Measurements from ENCODE around the gene JAK3.
A peak's percentile ranks its signal among the peaks of the same experiment; 100 is the strongest.

The JAK3 gene

DNA sequence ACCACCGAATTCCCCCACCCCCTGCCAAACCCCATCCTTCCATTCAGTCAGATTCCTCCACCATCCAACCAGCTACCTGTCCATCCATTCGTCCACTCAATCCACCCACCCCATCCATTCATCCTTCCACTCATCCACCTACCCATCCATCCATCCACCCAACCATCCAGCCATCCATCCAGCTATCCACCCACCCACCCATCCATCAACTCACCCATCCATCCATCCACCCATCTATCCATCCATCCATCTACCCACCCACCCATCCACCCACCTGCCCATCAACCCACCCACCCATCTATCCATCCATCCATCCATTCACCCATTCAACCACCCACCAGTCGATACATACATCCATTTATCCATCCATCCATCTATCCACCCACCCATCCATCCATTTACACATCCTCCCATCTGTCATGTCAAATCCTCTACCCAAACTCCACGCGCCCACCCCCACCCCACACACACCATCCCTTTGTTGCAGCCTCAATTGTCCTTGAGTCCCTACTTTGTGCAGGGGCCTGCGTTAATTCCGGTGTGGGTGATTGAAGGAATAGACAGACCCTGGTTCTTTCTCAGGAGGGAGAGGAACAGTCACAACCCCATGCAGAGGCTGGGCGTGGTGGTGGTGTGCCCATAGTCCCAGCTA is 18.7 kb upstream of the JAK3 start:
- DNase-seq (ENCODE audit: low read depth in 1 of 2, low spot score in 1 of 2) = no peak

- no peak for DNase-seq (ENCODE audit: low read depth in 1 of 2, low spot score in 1 of 2)
Observed at GRCh38 chr19:17865364-17866311, 17.9 kb upstream of the JAK3 start.

GRCh38 chr19:17863520-17864182 is 15.9 kb upstream of the JAK3 start:
- no peak for DNase-seq (ENCODE audit: low read depth in 1 of 2, low spot score in 1 of 2)

DNA sequence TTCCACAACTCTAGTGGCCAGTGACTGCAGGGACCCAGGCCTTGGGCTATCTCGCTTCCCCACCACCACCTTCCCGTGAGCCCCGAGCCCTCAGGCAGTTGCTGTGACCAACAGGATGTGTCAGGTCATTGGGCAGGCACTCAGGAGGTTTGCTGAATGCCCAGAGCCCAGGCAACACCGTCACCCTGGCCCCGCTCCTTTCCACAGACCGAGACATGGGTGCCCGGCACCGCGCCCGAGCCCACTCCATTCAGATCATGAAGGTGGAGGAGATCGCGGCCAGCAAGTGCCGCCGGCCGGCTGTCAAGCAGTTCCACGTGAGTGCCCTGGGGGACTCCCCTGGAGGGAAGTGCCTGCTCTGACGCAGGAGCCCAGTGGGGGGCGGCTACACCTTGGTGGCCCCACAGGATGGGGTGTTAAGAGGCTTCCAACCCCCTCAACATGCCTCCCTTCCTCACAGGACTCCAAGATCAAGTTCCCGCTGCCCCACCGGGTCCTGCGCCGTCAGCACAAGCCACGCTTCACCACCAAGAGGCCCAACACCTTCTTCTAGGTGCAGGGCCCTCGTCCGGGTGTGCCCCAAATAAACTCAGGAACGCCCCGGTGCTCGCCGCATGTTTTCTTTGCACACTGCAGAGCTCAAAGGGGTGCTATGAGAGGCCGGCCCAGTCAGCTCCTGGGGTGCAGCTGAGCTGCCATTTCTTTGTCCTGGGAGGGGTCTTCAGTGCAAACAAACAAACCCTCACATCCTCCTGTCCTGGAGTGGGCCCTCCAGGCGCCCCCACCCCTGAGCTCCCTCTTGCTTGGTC is 15.1 kb upstream of the JAK3 start:
- DNase-seq (ENCODE audit: low read depth in 1 of 2, low spot score in 1 of 2) = no peak

- DNase-seq (ENCODE audit: low read depth in 1 of 2, low spot score in 1 of 2) = no peak
Observed at GRCh38 chr19:17861542-17862402, 14.0 kb upstream of the JAK3 start.

- no peak for DNase-seq (ENCODE audit: low read depth in 1 of 2, low spot score in 1 of 2)
Observed at GRCh38 chr19:17860993-17861360, 13.2 kb upstream of the JAK3 start.

DNA sequence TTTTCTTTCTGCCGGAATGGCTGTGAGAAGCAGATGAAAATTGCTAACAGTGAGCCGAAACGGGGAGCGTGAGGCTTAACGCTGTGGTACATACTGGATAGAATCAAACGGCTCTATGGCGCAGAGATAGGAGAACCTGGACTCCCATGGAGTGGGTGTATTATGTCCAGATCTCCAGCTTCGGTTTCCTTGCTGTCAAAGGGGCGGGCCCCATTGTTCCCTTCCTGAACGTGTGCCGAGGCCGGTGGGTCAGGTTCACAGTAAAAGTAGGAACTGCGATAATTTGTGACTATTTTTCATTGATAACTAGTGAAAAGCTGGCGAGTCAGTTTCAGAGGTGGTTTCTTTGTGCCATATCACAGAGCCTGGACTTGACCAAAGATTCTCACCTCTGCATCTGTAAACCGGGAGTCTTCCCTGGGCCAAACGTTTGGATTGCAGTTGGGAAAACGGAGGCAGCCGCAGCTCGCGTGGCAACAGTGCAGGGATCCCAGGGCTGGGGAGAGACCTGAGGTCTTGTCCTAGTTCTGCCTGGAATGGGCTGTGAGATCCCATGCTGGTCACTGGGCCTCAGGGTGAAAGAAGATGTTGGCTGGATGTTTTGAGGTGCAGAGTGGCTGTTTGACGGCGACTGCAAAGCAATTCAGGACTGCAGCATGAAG is 12.7 kb upstream of the JAK3 start:
- DNase-seq (ENCODE audit: low read depth in 1 of 2, low spot score in 1 of 2) = no peak

DNA sequence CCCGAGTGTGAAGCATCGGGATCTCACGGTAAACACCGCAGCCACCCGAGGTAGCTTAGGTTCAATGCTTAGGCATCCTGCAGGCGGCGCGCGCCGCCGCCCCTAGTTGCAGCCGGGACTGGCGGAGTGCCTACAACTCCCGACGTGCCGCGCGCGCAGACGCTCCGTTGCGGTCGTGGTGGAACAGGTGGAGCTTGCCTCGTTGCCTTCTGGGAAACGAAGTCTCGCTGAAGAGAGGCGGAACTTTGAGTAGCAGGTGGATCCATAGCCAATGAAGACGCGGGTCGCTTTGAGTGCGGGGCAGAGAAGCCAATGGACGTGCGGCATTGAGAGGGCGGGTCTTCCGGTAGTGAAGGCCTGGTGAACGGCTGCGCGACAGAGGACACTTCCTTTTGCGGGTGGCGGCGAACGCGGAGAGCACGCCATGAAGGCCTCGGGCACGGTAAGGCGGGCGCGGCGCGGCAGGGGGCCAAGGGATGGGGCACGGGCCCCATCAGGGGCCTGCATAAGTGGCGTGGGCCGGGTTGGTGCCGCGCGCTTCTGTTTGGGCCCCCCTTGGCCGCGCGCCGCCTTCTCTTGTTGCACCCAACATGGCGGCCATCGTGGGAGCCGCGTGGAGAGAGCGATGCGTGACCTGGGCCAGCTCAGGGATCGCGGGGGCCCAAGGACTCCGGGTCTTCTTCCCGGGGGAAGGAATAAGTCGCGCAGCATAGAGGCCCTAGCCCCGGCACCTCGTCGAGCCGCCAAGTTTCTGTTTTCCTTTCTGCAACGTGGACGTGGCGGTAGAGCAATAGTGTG is 11.9 kb upstream of the JAK3 start, which contains the start of gene RPL18A:
Gene RPL18A, plus strand, starts transcription at position 378 of the 798 bp plus-strand sequence. Its CDS starts 47 bp downstream, at position 425.
- peak; percentile 93 to 99 for DNase-seq (ENCODE audit: low read depth in 1 of 2, low spot score in 1 of 2)

DNA sequence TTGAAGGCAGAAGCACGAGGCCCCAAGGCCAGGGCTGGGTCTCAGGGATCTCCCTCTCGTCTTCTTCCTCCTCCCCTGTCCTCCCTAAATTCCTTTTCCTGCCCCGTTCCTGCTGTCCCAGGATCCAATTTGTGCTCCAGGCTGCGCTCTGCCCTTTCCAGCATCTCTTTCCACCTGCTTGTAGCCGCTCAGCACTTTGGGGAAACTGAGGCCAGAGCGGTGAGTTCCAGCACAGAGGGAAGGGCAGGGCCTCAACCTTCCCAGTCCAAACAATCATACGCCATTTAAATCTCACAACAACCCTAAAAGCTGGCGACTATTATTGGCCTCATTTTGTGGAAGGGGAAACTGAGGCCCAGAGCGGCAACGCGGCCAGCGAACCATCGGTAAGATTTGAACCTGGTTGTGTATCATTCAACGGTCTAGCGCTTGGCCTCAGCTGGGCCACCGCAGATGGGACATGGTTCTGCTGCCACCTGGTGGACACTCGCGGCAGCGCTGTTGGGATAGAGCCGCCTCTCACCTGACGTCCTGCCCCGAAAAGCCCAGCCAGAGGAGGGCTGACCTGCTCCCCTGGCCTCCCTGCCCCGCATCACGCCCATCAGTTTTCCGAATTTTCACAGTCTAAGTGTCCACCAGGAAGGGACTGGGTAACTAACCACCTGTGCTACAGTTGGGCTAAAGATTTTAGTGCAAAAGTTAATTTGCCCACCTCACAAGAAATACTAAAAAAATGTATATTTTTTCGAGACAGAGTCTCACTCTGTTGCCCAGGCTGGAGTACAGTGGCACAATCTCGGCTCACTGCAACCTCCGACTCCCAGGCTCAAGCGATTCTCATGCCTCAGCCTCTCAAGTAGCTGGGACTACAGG is 7.7 kb upstream of the JAK3 start:
- peak; percentile 91 to 96 for DNase-seq (ENCODE audit: low read depth in 1 of 2, low spot score in 1 of 2)

GRCh38 chr19:17854061-17854460 is 6.3 kb upstream of the JAK3 start:
- DNase-seq (ENCODE audit: low read depth in 1 of 2, low spot score in 1 of 2) = no peak

DNA sequence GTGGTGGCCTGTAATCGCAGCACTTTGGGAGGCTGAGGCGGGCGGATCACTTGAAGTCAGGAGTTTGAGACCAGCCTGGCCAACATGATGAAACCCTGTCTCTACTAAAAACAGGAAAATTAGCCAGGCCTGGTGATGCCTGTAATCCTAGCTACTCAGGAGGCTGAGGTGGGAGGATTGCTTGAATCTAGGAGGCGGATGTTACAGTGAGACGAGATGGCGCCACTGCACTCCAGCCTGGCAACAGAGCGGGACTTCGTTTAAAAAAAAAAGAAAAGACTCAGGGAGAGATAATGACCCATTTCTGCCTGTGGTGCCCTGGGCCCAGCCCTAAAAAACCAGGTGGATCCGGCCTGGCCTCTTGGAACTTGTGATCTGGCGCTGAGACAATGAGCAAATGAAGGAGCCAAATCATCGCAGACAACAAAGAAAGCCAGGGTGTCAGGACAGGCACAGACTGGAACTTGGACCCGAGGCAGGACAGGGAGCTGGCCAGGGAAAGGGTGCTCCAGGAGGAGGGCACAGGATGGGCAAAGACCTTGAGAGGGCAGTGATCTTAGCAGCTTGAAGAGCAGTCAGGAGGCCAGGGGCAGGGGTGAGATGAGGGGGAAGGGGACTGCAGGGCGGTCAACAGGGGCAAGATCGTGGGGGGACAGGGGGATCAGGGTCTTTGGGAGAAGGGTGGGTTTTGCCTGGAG is 962 bp upstream of the JAK3 start:
- no peak for DNase-seq (ENCODE audit: low read depth in 1 of 2, low spot score in 1 of 2)

DNA sequence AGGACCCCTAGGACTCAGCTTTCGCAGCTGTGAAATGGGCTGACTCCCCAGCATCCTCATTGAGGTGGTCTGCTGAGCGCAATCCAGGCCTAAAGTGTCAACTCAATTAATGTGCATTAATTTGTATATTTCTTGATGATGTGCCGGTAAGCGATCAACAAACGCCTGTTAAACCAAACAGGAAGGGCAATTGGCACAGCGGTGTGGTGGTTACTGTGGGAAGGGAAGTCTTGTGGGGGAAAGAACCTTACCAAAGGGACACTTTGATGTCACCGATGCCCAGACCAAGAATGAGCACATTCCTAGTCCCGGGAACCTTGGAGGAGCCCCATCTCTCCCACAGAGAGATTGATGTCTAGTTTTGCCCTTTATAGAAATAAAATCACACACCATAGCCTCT is 1.6 kb downstream of the JAK3 start:
- DNase-seq (ENCODE audit: low read depth in 1 of 2, low spot score in 1 of 2) = no peak

GRCh38 chr19:17843908-17844490 is 3.8 kb downstream of the JAK3 start:
- no peak for DNase-seq (ENCODE audit: low read depth in 1 of 2, low spot score in 1 of 2)

DNA sequence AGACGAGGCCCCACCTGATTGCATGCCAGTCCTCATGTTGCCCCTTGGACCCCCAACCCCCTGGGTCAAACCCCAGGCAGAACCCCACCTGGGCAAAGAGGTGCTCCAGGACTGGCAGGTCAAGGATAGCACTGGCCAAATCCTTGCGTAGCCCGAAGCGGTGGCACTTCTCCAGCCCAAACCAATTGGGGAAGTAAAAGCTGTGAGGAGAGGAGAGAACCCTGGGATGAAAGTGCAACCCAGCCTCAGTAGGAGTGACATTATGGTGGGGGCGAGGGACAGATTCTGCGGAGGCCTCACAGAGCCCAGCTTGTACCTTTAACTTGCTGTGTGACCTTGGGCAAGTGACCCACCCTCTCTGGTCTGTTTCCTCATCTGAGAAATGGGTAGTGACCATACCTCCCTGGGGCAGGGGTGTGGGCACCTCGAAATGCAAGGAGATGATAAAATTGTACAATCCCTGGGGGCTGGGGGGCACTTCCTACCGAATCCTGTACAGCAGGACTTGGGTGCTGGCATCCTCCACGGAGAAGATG is 4.4 kb downstream of the JAK3 start:
- no peak for DNase-seq (ENCODE audit: low read depth in 1 of 2, low spot score in 1 of 2)

DNA sequence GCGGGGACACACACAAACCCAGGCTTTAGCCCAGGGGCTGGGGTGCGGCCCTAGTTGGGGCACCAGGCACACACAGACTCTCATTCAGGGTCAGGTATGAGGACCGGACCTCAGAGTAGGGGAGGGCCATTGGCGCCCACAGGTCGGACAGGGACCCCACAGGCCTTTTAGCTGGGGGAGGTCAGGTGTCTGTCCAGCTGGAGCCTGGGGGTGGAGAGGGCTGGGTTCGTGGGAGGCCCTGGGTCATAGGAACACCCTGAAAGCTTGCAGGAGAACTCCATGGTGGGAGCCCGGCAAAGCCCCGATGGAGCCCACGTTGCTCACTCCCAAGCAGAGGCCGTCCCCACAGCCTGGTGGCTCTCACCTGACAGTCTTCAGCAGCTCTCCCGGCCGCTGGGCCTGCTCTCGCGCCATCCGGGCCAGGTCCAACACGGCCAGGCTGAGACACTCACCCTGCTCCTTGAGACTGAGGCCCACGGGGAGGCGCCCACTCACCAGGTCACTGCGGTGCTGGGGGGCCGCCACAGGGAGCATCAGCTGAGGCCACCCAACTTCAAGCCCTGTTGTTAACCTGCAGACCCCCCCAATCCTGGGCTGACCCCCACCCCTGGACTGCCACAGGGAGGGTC is 5.0 kb downstream of the JAK3 start:
- DNase-seq (ENCODE audit: low read depth in 1 of 2, low spot score in 1 of 2) = no peak
